ENCODE measurements around the gene PWP1.
"Not testable (repeated sequence)": the region's sequence is repeated elsewhere in the genome, so short reads cannot be mapped to it uniquely, and the experiment has no call there.

PWP1 gene

GRCh38 chr12:107702106-107702505, 16.5 kb downstream of the PWP1 start:
- in situ Hi-C loops (cut with HindIII; ENCODE audit: low sequenced_read_pairs): no loop called here
- no peak for TF ChIP-seq CTCF (IDR thresholded peaks at IDR 0.05; ENCODE audit: low read depth, low read length)
- DNase-seq (ENCODE audit: low read depth, low spot score): no peak

DNA sequence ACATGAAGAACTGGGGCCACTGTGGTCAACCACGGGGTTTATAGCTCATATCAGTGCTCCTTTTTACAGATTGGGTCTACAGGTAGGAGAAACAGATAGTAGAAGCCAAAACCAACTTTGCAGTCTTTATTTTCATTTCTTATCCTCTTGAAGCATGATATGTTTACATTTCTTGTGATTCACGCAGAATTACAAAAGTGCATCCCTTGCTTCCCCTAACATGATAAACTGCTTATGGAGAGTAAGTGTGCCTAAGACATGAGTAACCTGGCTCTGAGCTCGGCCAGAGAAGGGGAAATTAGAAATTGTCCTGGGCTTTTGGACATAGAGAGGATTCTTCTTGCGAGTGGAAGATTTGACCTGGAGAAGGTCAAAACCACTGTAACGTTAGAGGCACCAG, 18.4 kb downstream of the PWP1 start:
- no peak for TF ChIP-seq CTCF (IDR thresholded peaks at IDR 0.05; ENCODE audit: low read depth, low read length)
- H3K4me3 ChIP-seq (ENCODE audit: low read depth, low read length): no peak overlapping the region
- in situ Hi-C loops (cut with HindIII; ENCODE audit: low sequenced_read_pairs): no loop called here
- DNase-seq (ENCODE audit: low read depth, low spot score): no peak

More at GRCh38 chr12:107702106-107702505, 16.5 kb downstream of the PWP1 start:
- no peak overlapping the region for H3K4me3 ChIP-seq (ENCODE audit: low read depth, low read length)

- H3K4me3 ChIP-seq (ENCODE audit: low read depth, low read length); in situ Hi-C loops (cut with HindIII; ENCODE audit: low sequenced_read_pairs): not testable (repeated sequence)
Measured at GRCh38 chr12:107705522-107705921, 19.9 kb downstream of the PWP1 start.

DNA sequence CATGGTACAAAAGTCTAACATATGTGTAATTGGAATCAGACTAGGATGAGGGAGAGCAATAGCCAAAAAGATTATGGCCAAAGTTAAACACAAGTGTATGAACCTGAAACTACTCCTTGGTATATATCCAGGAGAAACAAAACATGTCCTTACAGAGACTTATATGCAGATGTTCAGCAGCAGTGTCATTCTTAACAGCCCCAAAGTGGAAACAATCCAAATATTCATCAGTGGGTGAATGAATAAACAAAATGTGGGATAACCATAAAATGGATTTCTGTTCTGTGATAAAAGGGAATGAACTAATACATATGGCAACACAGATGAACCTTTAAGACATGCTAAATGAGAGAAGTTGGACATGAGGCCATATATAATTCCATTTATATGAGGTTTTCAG, 30.2 kb downstream of the PWP1 start:
- in situ Hi-C loops (cut with HindIII; ENCODE audit: low sequenced_read_pairs): no loop called here
- TF ChIP-seq CTCF (IDR thresholded peaks at IDR 0.05; ENCODE audit: low read depth, low read length): no peak
- no peak for DNase-seq (ENCODE audit: low read depth, low spot score)
- no peak overlapping the region for H3K4me3 ChIP-seq (ENCODE audit: low read depth, low read length)

More at GRCh38 chr12:107705522-107705921, 19.9 kb downstream of the PWP1 start:
- DNase-seq (ENCODE audit: low read depth, low spot score): not testable (repeated sequence)

- no peak for DNase-seq (ENCODE audit: low read depth, low spot score)
- no peak overlapping the region for H3K4me3 ChIP-seq (ENCODE audit: low read depth, low read length)
- in situ Hi-C loops (cut with HindIII; ENCODE audit: low sequenced_read_pairs): no loop called here
- TF ChIP-seq CTCF (IDR thresholded peaks at IDR 0.05; ENCODE audit: low read depth, low read length): no peak
Measured at GRCh38 chr12:107718606-107719005, 33.0 kb downstream of the PWP1 start.

DNA sequence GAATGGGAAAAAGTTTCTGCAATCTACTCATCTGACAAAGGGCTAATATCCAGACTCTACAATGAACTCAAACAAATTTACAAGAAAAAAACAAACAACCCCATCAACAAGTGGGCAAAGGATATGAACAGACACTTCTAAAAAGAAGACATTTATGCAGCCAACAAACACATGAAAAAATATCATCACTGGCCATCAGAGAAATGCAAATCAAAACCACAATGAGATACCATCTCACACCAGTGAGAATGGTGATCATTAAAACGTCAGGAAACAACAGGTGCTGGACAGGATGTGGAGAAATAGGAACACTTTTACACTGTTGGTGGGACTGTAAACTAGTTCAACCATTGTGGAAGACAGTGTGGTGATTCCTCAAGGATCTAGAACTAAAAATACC, 41.7 kb downstream of the PWP1 start:
- DNase-seq (ENCODE audit: low read depth, low spot score); H3K4me3 ChIP-seq (ENCODE audit: low read depth, low read length); in situ Hi-C loops (cut with HindIII; ENCODE audit: low sequenced_read_pairs): not testable (repeated sequence)

DNA sequence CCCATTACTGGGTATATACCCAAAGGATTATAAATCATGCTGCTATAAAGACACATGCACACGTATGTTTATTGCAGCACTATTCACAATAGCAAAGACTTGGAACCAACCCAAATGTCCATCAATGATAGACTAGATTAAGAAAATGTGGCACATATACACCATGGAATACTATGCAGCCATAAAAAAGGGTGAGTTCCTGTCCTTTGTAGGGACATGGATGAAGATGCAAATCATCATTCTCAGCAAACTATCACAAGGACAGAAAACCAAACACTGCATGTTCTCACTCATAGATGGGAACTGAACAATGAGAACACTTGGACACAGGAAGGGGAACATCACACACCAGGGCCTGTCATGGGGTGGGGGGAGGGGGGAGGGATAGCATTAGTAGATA, 42.1 kb downstream of the PWP1 start:
- in situ Hi-C loops (cut with HindIII; ENCODE audit: low sequenced_read_pairs); DNase-seq (ENCODE audit: low read depth, low spot score); H3K4me3 ChIP-seq (ENCODE audit: low read depth, low read length): not testable (repeated sequence)

GRCh38 chr12:107730618-107731341, 45.2 kb downstream of the PWP1 start:
- DNase-seq (ENCODE audit: low read depth, low spot score): no peak
- in situ Hi-C loops (cut with HindIII; ENCODE audit: low sequenced_read_pairs): no loop called here
- no peak overlapping the region for H3K4me3 ChIP-seq (ENCODE audit: low read depth, low read length)
- no peak for TF ChIP-seq CTCF (IDR thresholded peaks at IDR 0.05; ENCODE audit: low read depth, low read length)
